ENCODE measurements around the gene CEP131.
A peak's percentile ranks its signal among the peaks of the same experiment; 100 is the strongest.

GRCh38 chr17:81142301-81143199 is 80.2 kb downstream of the CEP131 start:
- TF ChIP-seq CTCF (IDR thresholded peaks at IDR 0.05) (peak; percentile 59 to 86 (median 75)), POLR2A (IDR thresholded peaks at IDR 0.05) (peak in 1 of 2 donors; percentile 32), EP300 (IDR thresholded peaks at IDR 0.05) (peak; percentile 12 to 71)

Data from tibial nerve (tissue), 4 donors.